HepG2 (cell line): Measurements from ENCODE around the gene LDLRAD4. TPM values are rescaled to one million over a fixed set of nuclear protein-coding genes. Genes with fewer than 3 reads are reported as not detected.

Source experiments
- BCL6 ChIP-seq: IDR thresholded peaks from 2 replicates; pipeline ENCODE4 v1.6.1; 2016; ENCODE audit warnings: missing genetic modification reagents, missing compliant biosample characterization
- ZFAT ChIP-seq: sonication (generic); formaldehyde crosslinking; conservative IDR thresholded peaks from 2 replicates; pipeline ENCODE4 v1.8.1; 2023; ENCODE audit warnings: missing genetic modification reagents, inconsistent platforms
- ZNF557 ChIP-seq: sonication (generic); formaldehyde crosslinking; IDR thresholded peaks from 2 replicates; pipeline ENCODE4 v1.4.0; 2020; ENCODE audit warnings: missing genetic modification reagents
- ZNF839 ChIP-seq: sonication (generic); formaldehyde crosslinking; IDR thresholded peaks from 2 replicates; pipeline ENCODE4 v1.4.0; 2020; ENCODE audit warnings: missing genetic modification reagents, mild to moderate bottlenecking, borderline replicate concordance
- polyA plus RNA-seq, 8 experiments: library from polyadenylated mRNA; depleted of rRNA in 3 of 8; stranded (reverse) in 7 of 8; unstranded in 1 of 8; fragments of >200 nt; fragmentation: Illumina TruSeq in 4 of 8; extraction: Trizol in 4 of 8; gene quantifications; 2 replicates each; pipeline versions ENCODE4 v1.2.1 to v1.2.3, GENCODE V29; 2011 to 2016; ENCODE audit warnings: low read depth in 4 of 8, missing spikeins in 1 of 8, mixed read lengths in 1 of 8; ENCODE audit not compliant: insufficient read depth in 1 of 8
- total RNA-seq, 5 experiments: library from RNA; depleted of rRNA; stranded (reverse); fragments of >200 nt; fragmentation: Illumina TruSeq; extraction: Trizol; gene quantifications; 2 replicates each; pipeline ENCODE4 v1.2.3, GENCODE V29; 2016; ENCODE audit warnings: low read depth in 1 of 5
- TF ChIP-seq, protein P1 (sequence below): sonication (generic); formaldehyde crosslinking; IDR thresholded peaks from 2 replicates; pipeline ENCODE4 v1.4.0; 2020; ENCODE audit warnings: missing genetic modification reagents, borderline replicate concordance
- TF ChIP-seq, protein P2 (sequence below): sonication (generic); formaldehyde crosslinking; IDR thresholded peaks from 2 replicates; pipeline ENCODE4 v1.4.0; 2020; ENCODE audit warnings: missing genetic modification reagents
- TF ChIP-seq, protein P3 (sequence below): sonication (generic); formaldehyde crosslinking; IDR thresholded peaks from 2 replicates; pipeline ENCODE4 v1.5.0; 2020; ENCODE audit warnings: mild to moderate bottlenecking, missing genetic modification reagents, borderline replicate concordance

LDLRAD4 gene
- total and polyA plus RNA-seq, 2 of the 13 experiments (the other 11 are each of a cell fraction or from before 2014, with no cell fraction given) = 13.6 to 20.9 TPM

- TF ChIP-seq, protein P1, sequence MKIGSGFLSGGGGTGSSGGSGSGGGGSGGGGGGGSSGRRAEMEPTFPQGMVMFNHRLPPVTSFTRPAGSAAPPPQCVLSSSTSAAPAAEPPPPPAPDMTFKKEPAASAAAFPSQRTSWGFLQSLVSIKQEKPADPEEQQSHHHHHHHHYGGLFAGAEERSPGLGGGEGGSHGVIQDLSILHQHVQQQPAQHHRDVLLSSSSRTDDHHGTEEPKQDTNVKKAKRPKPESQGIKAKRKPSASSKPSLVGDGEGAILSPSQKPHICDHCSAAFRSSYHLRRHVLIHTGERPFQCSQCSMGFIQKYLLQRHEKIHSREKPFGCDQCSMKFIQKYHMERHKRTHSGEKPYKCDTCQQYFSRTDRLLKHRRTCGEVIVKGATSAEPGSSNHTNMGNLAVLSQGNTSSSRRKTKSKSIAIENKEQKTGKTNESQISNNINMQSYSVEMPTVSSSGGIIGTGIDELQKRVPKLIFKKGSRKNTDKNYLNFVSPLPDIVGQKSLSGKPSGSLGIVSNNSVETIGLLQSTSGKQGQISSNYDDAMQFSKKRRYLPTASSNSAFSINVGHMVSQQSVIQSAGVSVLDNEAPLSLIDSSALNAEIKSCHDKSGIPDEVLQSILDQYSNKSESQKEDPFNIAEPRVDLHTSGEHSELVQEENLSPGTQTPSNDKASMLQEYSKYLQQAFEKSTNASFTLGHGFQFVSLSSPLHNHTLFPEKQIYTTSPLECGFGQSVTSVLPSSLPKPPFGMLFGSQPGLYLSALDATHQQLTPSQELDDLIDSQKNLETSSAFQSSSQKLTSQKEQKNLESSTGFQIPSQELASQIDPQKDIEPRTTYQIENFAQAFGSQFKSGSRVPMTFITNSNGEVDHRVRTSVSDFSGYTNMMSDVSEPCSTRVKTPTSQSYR (CRISPR knock-in tag) = no peak
- no peak for TF ChIP-seq BCL6 (CRISPR knock-in tag)
- TF ChIP-seq, protein P2, sequence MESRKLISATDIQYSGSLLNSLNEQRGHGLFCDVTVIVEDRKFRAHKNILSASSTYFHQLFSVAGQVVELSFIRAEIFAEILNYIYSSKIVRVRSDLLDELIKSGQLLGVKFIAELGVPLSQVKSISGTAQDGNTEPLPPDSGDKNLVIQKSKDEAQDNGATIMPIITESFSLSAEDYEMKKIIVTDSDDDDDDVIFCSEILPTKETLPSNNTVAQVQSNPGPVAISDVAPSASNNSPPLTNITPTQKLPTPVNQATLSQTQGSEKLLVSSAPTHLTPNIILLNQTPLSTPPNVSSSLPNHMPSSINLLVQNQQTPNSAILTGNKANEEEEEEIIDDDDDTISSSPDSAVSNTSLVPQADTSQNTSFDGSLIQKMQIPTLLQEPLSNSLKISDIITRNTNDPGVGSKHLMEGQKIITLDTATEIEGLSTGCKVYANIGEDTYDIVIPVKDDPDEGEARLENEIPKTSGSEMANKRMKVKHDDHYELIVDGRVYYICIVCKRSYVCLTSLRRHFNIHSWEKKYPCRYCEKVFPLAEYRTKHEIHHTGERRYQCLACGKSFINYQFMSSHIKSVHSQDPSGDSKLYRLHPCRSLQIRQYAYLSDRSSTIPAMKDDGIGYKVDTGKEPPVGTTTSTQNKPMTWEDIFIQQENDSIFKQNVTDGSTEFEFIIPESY = peak; percentile 57; the same call in 1 of the 2 replicates
- TF ChIP-seq, protein P3, sequence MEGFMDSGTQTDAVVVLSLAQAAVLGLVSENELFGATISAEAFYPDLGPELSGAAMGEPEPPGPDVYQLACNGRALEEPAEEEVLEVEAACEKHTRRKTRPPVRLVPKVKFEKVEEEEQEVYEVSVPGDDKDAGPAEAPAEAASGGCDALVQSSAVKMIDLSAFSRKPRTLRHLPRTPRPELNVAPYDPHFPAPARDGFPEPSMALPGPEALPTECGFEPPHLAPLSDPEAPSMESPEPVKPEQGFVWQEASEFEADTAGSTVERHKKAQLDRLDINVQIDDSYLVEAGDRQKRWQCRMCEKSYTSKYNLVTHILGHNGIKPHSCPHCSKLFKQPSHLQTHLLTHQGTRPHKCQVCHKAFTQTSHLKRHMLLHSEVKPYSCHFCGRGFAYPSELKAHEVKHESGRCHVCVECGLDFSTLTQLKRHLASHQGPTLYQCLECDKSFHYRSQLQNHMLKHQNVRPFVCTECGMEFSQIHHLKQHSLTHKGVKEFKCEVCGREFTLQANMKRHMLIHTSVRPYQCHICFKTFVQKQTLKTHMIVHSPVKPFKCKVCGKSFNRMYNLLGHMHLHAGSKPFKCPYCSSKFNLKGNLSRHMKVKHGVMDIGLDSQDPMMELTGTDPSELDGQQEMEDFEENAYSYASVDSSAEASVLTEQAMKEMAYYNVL = no peak
- no peak for TF ChIP-seq ZFAT (CRISPR knock-in tag)
- no peak for TF ChIP-seq ZNF839 (CRISPR knock-in tag)
- TF ChIP-seq ZNF557 (CRISPR knock-in tag) = no peak
Observed at GRCh38 chr18:13175266-13175665, 43.3 kb upstream of the LDLRAD4 start (continued).
